ENCODE data around the gene COQ8A.
"Not testable (repeated sequence)": the region's sequence is repeated elsewhere in the genome, so short reads cannot be mapped to it uniquely, and the experiment has no call there.

The COQ8A gene

DNA sequence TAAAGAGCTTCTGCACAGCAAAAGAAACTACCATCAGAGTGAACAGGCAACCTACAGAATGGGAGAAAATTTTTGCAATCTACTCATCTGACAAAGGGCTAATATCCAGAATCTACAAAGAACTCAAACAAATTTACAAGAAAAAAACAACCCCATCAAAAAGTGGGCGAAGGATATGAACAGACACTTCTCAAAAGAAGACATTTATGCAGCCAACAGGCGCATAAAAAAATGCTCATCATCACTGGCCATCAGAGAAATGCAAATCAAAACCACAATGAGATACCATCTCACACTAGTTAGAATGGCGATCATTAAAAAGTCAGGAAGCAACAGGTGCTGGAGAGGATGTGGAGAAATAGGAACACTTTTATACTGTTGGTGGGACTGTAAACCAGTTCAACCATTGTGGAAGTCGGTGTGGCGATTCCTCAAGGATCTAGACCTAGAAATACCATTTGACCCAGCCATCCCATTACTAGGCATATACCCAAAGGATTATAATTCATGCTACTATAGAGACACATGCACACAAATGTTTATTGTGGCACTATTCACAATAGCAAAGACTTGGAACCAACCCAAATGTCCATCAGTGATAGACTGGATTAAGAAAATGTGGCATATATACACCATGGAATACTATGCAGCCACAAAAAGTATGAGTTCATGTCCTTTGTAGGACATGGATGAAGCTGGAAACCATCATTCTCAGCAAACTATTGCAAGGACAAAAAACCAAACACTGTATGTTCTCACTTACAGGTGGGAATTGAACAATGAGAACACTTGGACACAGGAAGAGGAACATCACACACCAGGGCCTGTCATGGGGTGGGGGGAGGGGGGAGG lies 10.6 kb upstream of the COQ8A start:
- not testable (repeated sequence) for DNase-seq

DNA sequence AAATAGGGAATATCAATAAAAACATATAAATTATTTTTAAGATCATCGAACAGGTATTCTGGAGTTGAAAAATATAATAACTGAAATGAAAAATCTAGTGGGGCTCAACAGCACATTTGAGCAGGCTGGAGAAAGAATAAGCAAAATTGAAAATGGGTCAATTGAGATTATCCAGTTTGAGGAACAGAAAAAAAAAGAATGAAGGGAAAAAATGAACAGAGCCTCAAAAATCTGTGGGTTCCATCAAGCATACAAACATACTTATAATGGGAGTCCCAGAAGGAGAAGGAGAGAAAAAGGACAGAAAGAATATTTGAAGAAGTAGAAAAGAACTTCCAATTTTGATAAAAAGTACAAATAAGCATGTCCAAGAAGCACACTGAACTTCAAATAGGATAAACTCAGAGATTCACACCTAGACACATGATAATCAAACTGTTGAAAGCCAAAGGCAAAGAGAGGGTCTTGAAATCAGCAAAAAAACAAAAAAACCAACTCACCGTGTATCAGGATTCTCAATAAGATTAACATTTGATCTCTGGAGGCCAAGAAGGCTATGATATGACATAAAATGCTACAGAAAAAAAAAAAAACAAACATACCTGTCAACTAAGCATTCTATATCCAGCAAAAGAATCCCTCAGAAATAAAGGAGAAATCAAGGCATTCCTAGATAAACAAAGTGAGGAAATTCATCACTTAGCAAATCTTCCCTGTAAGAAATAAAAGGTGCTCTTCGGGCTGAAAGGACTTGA lies 5.4 kb upstream of the COQ8A start:
- no peak for DNase-seq

DNA sequence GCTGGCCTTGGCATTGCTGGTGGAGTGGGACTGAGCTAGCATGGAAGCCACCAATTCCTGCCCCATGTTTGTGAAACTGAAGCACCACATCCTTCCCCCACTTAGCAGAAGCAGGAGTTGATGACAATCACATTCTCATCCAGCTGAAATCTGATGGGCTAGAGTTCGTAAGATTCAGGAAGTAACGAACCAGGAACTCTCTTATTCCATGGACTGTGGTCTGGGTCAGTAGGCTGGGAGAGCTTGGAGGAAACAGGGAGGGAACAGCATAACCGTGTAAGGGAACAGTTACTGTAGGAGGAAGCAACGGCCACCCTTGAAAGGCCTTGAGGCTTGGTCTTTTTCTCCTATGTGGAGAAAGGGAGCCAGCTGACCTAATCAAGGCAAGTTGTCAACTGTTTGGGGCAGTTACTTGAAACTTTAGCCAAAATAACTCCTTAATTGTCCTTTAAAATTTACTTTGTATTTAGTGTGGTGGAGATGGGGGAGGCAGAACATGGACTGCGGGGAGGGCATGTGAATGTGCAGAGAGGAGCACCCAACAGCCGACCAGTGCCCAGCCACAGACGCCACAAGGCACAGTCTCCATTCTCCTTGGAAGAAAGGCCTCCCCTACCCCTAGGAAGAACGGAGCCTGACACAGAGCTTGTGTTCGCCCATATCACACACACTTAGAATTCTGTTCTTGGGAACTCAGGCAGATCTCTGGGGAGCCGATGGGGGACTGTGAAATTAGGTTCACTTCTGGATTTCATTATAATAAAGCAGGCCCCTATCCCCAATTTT lies 2.0 kb upstream of the COQ8A start:
- DNase-seq: no peak

DNA sequence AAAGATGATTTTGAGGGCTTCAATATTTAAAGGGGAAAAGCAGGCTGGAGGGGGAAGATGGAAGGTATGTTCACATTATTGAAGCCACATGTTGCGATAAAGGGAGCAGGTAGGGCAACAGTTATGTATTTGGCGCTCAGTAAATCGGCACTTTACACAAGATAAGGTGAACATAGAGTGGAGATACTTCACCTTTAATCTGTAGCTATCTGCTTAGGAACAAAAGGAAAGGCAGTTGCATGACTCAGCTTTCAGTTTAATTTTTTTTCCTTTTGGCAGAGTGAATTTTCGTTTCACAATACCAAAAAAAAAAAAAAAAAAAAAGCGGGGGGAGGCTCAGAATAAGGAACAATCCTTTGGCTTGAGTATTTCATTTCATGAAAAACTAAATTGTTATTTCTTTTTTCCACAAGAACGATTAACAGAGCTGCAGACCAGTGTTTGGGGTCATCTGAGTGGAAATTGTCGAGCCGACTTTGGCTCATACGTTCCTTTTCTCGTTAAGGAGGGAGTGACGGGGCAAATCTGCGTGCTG lies 1.1 kb upstream of the COQ8A start:
- DNase-seq: no peak

DNA sequence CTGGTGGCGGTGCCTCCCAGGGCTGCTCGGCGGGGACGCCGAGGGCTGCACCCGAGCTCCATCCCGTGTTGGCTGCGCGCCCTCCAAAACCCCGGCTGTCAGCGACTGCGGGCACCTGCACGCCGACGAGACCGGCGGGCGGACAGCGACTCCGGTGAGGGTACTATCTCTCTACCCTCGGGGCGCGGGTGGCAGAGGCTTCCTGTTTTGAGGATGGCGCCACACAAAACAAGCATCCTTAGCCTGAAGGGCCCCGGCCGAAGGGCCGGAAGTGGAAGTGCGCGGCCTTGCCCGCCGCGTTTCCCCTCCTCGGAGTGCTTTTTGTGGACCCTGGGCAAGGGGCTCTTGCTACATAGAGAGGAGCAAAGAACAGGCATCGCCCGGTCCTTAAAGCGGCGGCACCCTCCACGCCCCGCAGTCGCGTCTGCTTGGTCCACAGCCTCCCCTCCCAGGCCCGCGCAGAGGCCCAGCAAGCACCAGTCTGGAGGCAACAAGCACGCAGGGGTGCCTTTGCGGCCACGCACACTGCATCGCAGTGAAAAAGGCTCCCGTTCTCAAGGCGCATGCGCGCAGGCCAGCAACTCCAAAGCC lies 561 bp upstream of the COQ8A start:
- peak in 1 of 2 donors; percentile 53 for DNase-seq

DNA sequence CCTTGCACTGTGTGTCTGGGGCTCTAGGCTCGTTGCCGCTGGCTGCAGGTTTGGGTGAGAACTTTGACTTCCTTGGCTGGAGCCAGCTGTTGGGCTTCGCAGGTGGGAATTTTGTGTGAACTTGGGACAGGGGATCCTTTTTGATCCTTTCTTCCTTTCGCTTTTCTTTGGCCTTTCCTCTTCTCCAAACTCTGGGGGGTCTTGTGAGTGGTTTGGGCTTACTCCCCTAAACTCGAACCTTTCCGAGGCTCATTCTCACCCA lies 643 bp downstream of the COQ8A start:
- no peak for DNase-seq

DNA sequence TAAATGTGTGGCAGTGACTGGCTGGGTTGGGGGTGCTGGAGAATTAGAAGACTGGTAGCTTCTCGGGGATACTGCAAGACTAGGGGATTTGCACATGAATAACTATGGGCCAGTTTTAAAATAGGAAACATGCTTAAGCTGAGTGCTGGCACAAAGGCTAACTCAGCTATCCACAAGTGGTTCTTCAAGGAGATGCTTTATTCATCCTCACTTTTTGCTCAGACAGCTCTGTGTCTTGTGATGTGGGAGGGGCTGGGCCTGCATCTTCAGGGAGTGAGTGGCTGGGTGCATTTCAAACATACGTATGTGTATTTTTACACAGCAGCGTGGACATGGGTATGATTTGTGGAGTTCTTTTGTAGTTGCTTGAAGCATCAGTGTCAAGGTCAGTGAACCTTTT lies 2.3 kb downstream of the COQ8A start:
- no peak for DNase-seq

DNA sequence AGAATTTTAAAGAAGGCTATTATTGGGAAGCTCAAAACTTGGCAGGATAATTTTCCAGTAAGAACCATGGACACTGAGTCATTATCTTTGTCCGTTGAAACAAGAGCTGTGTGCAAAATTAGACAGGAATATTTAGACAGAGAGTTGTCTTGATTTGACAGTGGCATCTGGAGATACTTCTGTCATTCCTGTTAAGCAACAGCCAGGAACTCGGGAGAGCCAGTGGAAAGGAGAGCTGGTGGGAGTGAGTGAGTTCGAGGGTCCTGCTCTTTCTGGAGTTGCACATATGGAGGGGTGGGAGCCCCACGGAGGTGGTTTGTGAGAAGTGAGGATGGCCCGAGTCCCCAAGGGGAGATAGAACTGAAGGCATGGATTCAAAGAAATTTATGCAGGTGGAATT lies 3.1 kb downstream of the COQ8A start:
- no peak for DNase-seq

DNA sequence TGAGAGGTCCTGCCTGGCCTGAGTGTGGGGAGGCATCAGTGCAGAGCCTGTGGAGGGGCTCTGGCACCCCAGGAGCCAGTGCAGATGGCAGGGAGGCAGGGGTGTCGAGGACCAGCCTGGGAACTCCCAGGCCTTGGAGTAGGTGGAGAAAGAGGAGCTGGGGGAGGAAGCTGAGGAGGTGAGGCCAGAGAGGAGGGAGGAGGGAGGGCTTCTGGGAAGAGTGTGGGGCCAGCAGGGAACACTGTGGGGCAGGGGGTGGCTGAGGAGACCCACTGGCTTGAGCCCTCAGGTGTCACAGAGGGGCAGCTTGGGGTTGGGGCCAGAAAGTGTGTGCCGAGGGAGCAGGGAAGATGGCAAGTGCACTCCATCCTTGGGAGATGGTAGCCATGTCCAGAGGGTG lies 3.8 kb downstream of the COQ8A start:
- no peak for DNase-seq

DNA sequence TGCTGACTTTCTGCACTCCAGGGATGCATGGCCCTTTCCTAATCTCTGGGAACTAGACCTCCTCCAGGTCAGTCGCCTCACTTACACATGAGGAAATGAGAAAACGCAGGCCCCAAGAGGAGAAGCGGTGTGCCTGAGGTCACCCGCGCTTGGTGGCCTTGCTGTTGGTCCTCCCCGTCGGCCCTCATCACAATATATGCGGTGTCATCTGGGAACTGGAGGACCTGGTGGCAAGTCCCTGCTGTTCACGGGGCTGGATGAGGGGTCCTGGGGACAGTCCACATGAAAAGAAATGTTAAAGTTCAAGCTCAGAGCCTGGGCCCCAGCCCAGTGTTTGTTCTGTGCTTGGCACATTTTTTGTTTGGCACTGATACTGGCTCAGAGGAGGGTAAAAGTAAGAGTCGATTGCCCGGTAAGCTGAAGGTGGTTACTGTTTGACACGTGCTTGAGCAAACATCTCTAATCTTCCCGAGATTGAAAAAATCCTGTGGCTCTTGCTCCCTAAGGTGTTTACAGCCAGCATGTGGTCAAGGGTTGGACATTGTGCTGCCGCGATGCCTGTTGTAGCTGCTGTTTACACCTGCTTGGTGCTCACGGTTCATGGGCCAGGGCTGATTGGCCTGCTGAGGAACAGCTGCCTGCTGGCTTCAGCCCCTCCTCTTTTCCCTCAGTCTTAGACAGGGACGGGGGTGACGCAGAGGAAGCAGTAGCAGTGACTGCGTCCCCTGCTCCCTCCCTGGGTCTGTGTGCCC lies 5.2 kb downstream of the COQ8A start:
- no peak for DNase-seq

DNA sequence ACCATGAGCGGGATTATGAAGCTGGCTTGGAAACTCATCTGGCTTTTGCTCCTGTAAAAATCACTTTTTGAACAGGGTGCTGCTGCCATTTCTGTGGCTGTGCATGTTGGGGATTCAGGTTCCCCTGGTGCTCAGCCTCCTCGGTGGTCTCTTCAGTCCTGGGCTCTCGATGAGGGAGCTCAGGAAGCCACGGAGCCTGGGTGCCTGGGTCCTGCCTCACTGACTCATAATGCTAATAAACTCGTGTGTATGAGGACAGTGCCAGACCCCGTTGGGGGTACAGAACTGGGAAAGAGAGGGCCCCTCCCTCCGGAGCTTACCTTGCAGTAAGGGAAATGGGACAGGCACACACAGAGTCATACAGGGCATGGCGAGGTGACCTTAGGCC lies 5.8 kb downstream of the COQ8A start:
- no peak for DNase-seq

DNA sequence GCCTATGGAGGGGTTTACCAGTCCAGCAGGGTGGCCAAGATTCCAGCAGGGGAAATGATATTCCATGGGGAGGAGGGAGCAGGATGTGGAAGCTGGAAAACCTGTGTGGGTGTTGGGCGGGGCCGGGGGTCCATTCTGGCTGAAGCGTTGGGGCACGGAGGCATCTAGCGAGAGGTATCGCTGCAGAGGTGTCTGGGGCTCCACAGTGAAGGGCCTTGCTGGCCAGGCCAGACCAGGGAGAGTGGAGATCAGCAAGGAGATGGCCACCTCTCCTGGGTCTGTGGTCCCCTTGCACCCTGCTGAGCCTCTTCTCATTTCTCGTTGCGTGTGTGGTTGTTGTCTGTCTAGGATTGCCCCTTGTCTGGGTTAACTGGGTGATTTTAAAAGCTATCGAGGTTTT lies 6.2 kb downstream of the COQ8A start:
- no peak for DNase-seq

DNA sequence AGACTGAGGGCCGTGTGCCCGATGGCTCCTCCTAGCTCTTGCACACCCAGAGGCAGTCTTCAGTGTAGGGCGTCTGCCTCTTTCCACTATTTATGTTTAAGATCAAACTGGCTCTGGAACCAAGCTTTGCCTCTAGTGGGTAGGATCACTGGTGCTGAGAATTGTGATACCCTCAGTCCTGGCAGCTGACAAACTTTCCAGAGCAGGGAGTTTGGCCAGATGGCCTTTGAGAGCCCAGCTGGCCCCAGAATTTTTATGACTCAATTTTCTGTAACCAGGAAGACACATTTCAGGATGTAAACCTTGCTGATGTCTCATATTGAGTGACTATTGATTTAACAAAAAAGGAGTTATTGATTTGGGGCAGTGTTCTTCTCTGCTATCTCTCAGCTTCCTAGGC lies 6.7 kb downstream of the COQ8A start:
- DNase-seq: no peak

DNA sequence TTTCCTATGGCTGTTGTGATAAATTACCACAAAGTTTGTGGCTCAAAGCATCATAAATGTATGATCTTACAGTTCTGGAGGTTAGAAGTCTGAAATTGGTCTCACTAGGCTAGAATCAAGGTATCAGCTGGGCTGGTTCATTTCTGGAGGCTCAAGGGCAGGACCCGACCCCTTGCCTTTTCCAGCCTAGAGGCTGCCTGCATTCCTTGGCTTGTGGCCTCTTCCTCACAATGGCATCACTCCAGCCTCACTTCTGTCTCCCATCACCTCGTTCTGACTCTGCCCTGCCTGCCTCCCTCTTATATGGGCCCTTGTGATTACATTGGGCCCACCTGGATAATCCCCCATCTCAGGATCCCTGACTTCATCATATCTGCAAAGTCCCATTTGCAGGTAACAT lies 8.0 kb downstream of the COQ8A start:
- DNase-seq: no peak

DNA sequence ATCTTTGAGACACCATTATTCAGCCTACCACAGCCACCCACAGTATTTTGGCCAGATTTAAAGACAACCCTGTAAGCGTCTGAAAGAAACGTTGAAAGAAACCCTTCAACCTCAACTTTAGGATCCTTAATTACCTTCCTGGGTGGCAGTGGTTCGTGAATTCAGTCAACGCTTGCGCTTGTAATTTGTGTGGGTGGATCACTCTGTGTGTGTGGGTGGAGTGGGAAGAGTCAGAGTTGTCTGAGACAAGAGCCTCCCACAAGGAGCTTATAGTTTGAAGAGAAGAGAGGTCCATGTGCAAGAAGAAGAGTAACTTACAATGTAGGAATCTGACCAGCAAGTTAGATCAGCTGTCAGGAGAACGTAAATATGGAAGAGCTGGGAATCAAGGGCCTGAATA lies 8.4 kb downstream of the COQ8A start:
- DNase-seq: no peak

DNA sequence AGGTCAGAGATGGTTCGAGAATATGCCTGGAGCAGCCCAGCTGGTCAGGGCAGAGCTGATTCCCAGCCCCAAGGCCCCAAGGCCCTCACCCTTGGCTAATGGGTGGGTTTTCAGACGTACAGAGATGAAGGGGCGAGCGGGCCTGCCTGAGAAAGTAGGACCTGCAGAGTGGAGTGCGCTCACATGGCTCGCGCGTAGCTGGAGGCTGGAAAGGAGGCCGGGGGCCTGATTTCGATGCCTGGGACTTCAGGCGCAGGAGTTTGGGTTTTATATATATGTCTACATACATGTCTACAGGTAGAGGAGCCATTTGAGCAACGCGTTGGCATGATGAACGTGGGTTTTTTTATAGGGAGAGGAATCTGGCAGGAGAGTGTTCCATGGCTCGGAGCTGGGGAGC lies 8.9 kb downstream of the COQ8A start:
- no peak for DNase-seq

DNA sequence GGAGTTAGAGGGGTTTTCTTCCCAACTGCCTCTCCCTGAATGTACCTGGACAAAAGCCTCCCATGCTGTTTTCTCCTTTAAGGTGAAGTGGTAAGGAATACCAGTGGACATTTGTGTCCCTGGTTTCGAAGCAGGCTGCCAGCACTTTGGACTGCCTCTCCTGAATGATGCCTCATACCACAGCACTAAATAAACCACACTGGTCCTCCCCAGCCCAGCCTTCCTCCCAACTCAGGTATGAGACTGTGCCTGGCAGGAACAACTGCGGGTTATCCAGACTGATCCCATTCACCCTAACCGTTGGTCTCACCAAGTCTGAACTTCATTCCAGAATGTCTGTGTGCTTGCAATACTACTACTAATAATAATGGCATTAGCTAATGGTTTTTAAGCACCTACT lies 9.3 kb downstream of the COQ8A start:
- no peak for DNase-seq

DNA sequence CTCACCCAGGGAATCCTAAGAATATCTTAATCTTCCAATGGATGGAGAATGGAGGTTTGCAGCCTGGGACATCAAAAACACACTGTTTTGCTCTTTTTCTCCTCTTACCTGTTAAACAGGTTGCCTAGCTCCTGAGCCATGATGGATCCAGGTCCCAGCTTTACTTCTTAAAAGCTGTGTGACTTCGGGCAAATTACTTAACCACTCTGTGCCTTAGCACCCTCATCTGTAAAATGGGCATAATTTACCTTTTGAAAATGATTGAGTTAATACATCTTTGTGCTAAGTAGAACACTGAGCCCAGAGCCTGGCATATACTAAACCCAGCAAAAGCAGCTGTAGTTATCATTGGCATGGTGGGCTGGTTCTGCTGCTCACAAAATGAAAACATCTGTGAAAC lies 10.2 kb downstream of the COQ8A start:
- no peak for DNase-seq

DNA sequence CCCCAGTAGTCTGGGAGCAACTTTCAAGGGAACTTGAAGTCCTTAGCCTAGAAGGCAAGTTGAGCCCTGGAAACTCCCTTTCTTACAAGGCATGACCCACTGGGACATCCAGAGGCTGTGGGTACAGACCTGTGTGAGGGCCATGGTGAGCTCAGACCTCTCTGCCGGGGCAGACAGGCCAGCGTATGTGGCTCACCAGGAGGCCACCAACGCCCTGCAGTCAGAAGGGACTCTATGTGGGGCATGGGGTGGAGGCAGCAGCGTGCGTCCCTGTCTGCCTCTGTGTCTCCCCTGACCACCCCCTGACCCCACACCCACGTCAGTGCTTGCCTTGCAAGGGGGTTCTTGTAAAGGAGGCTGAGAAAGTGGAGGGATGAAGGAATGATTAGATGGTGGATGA lies 10.8 kb downstream of the COQ8A start:
- DNase-seq: no peak

DNA sequence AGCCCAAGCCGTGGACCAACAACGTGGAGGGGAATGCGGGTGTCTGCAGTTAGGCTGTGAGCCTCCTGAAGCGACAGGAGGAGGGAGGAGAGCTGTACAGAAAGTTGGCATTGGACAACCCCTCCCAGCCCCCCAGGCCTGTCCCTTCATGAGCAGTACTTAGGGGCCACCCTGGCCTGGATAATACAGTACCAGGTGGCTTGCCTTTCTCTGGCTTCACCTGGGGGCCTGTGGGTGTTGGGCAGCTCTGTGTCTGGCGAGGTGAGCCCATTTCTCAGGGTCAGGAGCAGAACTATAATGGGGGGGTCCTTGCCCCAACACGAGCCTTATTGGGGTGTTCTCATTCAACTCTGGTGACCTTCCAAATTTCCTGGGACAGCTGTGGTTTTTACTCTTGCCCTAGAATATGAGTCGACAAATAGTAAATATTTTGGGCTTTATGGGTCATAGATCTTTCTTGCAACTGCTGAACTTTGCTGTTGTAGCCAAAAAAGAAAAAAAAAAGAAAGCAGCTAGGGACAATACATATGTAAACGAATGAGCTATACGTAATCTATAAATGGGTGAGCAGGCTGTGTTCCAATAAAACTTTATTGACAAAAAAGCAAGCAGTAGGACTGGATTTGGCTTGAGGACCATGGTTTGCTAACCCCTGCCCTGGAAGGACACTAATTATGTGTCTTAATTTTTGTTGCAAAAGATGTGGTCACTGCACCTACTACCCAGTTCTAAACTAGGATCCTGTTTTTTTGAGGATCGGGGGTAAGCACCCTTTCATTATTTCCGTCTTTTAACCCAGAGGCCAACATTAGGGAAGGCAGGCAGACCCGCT lies 11.4 kb downstream of the COQ8A start:
- DNase-seq: no peak

DNA sequence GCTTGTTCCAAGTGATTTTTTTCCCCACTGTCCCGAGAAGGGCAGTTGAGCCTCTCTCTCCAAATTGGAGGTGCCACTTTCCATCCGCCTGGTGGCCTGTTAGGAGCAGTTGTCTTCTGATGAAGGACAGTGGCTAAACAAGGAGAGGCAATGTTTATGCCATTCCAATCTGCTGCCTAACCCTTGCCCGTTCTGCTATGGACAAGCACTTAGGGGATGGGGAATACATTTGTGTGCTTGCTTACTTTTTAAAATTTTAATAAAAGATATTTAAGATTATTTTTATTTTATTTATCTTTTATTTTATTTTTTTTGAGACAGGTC lies 12.0 kb downstream of the COQ8A start:
- DNase-seq: no peak
